Prostate gland (tissue), 2 donors: ENCODE measurements around the gene HJURP.

ENCODE experiments used
- CTCF ChIP-seq, 4 experiments: fragments of 200-600 bp in 2 of 4; fragments of 450-650 bp in 2 of 4; sonication (generic) in 2 of 4; IDR thresholded peaks; 1 replicate in 3 of 4; 2 replicates in 1 of 4; pipeline ENCODE4 v1.5.1; 2016 to 2019; ENCODE audit warnings: antibody characterized with exemption in 4 of 4, mild to moderate bottlenecking in 2 of 4, moderate library complexity in 2 of 4
- POLR2AphosphoS5 ChIP-seq: sonication (generic); formaldehyde crosslinking; IDR thresholded peaks from one replicate; pipeline ENCODE4 v1.6.1; 2017; ENCODE audit warnings: antibody characterized with exemption

- TF ChIP-seq CTCF (IDR thresholded peaks at IDR 0.05) (no peak), POLR2AphosphoS5 (no peak)
Measured at GRCh38 chr2:233828546-233829192, 25.7 kb downstream of the HJURP start.
